GM19452 (cell line): Measurements from ENCODE around the gene HCFC1R1.

ENCODE experiments used
- ATAC-seq: cut with Tn5 transposase; IDR thresholded peaks from one replicate; pipeline ENCODE4 v1.9.1; 2021; ENCODE audit not compliant: unreplicated experiment

The HCFC1R1 gene

DNA sequence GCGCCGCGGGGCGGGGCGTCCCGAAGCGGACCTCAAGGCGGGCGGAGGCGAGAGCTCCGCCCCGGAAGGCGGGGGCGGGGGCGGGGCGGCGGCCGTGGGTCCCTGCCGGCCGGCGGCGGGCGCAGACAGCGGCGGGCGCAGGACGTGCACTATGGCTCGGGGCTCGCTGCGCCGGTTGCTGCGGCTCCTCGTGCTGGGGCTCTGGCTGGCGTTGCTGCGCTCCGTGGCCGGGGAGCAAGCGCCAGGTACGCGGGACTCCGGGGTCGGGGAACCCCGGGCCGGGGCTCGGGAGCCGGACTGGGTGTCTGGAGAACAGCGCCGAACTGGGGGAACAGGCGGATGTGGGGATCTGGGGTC is 3.5 kb downstream of the HCFC1R1 start, which contains the start of gene TNFRSF12A:
TSS of gene TNFRSF12A (plus strand) at position 122 of the 357 bp plus-strand sequence. CDS start at position 152, 30 bp downstream.
- ATAC-seq: no peak

DNA sequence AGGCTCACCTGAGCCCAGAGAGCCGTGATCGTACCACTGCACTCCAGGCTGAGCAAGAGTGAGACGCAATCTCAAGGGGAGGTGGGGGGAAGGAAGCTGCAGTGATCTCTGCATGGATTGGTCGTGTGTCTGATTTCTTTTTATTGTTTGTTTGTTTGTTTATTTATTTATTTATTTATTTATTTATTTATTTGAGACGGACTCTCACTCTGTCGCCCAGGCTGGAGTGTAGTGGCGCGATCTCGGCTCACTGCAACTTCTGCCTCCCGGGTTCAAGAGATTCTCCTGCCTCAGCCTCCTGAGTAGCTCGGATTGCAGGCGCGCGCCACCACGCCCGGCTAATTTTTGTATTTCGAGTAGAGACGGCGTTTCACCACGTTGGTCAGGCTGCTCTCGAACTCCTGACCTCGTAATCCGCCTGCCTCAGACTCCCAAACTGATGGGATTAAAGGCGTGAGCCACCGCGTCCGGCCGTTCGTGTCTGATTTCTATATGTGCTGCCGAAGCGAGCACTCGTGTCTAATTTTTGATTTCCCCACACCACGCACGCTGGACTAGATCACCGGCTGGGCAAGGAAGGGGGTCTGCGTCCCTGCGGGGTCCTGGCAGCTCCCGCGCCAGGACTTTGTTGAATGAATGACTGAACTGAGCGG is 4.0 kb downstream of the HCFC1R1 start:
- ATAC-seq: no peak

DNA sequence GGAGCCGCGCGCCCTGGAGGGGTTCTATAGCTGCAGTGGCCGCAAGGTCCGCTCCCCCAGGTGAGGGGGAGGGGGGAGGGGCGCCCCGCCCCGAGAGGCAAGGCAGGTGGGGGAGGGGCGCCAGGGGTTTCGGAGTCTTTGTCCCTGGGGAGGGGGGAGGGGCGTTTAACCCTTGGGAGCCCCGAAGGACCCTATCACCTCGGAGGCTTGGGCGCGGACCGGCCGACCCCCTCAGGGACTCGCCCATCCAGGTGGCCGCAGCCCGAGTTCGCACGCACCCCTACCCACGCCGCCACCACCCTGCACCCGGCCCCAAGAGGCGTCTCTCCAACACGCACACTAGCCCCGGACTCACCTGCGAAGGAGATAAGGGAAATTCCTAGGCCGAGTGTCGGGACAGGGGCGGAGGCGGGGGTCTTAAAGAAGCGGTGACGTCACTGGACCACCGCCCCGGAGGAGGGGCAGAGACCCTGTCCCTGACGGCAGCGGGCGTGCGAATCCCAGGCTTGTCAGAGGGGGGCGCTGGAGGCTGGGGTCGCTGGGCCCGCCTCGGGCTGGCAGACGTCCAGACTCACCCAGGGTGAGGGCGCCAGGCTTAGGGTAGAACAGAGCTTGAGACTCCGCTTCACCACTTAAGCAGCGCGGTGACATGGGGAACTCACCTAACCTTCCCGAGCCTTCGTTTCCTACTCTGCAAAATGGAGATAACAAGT is 5.8 kb downstream of the HCFC1R1 start, which contains the start of gene CLDN6:
TSS of gene CLDN6 (minus strand) at position 390 of the 713 bp plus-strand sequence. CDS start 2,162 bp downstream, outside the sequence.
- ATAC-seq: no peak

DNA sequence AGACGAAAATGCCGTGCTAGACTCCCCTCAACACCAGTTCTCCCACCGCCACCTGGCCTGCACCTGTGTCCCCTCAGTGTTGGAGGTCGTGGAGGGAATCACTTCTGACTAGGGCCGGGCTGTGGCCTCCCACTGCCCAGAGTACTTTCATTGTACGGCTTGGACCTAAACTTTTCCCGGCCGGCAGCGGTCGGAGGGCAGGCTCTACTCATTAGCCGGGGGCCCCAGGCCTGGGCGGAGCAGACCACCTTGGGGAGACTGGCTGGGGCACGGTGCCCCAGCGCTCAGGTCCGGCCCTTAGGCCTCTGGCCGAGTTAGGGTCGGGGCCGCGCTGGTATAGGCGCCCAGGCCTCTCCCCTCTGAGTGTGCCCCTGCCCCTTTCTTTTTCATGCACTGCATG is 6.4 kb downstream of the HCFC1R1 start:
- ATAC-seq: no peak

DNA sequence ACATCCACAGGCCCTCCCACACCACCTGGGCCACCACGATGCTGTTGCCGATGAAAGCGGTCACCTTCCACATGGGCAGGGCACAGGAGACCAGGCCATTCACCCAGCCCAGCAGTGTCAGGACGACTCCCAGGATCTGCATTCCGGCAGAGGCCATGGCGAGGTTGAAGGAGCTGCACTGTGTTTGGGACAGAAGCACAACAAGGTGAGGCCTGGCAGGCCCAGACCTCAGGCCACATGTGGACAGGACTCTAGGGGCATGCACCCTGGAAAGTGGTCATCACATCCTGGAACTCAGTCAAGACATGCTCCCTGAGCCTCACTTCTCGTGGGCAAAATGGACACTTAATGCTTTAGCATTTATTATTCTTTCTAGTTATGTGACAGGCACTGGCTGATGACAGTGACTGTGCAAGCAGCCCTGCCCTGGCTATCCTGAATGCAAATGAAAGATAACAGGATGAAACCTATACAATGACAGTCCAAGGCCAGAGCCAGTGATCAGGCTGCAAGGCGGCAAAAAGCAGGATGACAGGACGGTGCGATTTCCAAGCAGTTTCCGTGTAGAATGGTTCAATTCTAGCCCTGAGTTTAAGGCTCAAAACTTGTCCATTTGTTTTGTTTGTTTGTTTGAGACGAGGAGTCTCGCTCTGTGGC is 7.7 kb downstream of the HCFC1R1 start:
- no peak for ATAC-seq

DNA sequence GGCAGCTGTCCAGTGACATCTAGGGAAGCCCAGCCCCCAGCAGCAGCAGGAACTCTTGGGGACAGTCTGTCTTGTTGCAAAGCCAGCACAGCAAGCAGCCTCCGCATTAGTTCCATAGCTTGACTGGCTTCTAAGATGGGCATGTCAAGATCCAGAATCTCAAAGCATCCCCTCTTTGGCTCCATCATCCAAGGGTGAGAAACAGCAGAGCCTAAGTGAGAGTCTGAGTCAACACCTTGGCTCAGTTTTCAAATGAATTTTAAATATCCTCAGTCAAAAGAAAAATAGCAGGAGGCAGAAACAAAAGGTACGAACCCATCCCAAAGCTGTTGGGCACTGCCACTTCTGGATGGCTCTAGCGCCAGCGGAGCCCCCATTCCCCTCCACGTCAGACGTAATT is 8.8 kb downstream of the HCFC1R1 start:
- no peak for ATAC-seq

DNA sequence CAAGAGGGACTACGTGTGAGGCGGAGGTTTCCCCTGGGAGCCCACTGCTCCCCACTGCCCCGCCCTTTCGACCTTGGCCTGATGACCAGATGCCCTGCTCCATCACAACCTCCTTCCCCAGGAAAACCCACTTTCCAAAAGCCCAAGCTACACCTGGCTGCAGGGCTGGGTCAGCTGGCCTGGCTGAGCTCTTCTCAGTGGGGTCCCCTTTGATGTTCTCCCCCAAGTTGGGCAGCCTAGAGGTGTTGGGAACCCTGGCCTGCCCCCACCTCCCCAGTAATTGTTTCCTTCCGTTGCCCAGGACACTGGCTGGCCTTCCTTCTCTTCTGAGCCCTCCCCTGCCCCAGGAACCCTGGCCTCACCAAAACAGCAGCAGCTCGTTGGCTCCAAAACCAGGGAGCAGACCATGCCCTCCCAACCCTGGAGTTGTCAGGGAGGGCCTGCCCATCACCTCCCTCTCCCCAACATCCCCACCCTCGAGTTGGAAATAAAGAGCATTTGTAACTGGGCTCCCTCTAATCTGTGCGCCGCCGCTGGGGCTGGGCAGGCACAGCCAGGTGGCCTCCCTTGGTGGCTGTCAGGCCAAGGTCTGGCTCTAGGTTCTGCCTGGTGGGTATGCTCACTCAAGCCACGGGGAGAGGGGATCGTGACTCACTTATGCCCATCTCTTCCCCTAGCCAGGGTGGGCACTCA is 9.6 kb downstream of the HCFC1R1 start:
- ATAC-seq: no peak

DNA sequence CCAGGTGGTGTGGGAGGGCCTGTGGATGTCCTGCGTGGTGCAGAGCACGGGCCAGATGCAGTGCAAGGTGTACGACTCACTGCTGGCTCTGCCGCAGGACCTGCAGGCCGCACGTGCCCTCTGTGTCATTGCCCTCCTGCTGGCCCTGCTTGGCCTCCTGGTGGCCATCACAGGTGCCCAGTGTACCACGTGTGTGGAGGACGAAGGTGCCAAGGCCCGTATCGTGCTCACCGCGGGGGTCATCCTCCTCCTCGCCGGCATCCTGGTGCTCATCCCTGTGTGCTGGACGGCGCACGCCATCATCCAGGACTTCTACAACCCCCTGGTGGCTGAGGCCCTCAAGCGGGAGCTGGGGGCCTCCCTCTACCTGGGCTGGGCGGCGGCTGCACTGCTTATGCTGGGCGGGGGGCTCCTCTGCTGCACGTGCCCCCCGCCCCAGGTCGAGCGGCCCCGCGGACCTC is 10.2 kb downstream of the HCFC1R1 start:
- no peak for ATAC-seq

DNA sequence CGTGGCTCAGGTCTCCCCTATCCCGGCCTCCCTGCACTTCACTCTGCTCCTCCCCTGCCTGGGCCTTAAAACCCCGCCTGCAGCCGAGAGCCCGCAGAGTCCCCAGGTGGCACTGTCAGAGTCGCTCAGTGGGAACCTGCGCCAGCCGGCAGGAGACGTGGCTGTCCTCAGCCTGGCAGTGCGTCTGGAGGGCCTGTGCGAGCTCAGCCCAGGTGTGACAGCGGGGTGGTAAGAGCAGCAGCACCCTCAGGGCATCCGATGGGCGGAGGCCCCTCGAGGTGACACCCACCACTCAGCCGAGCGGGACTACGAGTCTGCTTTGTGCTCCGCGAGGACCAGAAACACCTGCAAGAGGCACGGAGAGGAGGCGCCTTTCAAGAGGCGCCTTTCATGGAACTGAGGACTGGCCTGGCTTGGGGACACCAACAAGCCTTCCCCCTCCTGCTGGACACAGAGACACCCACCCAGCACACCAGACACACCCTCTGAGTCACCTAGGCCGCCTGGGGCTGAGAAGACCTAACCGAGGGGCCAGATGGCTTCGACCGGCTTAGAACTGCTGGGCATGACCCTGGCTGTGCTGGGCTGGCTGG is 10.8 kb downstream of the HCFC1R1 start, which contains the start of gene CLDN9:
TSS of gene CLDN9 (plus strand) at position 96 of the 593 bp plus-strand sequence. CDS start at position 536, 440 bp downstream.
- ATAC-seq: no peak

DNA sequence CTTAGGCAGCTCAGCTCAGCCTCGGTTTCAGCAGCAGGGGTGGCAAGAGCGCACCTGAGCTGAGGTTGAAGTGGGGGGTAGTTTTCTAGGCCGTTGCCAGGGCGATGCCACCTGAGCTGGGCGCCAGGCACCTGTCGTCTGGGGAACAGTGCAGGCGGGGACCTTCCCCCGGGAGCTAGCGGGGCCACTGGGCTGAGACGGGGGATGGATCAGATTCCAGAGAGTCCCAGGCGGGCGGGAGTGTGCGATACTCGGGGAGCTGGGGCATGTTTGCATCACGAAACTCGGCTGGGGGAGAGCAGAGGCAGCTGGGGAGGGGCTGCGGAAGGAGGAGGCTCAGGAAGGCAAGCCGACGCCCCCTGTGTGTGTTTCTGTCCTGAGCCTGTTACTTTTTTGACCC is 11.5 kb downstream of the HCFC1R1 start:
- ATAC-seq: no peak

DNA sequence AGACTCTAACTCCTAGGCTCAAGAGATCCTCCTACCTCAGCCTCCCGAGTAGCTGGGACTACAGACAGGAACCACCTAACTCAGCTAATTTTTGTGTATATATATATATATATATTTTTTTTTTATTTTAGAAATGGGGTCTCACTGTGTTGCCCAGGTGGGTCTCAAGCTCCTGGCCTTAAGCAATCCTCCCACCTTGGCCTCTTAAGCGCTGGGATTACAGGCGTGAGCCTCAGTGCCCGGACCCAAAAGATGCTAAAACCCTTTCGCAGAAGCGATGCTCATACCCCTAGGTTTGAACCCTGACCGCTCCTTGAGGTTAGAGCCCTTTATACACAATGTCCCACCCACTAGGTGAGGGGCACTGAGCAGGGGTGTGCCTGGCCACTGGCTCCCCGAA is 13.2 kb downstream of the HCFC1R1 start:
- ATAC-seq: no peak

DNA sequence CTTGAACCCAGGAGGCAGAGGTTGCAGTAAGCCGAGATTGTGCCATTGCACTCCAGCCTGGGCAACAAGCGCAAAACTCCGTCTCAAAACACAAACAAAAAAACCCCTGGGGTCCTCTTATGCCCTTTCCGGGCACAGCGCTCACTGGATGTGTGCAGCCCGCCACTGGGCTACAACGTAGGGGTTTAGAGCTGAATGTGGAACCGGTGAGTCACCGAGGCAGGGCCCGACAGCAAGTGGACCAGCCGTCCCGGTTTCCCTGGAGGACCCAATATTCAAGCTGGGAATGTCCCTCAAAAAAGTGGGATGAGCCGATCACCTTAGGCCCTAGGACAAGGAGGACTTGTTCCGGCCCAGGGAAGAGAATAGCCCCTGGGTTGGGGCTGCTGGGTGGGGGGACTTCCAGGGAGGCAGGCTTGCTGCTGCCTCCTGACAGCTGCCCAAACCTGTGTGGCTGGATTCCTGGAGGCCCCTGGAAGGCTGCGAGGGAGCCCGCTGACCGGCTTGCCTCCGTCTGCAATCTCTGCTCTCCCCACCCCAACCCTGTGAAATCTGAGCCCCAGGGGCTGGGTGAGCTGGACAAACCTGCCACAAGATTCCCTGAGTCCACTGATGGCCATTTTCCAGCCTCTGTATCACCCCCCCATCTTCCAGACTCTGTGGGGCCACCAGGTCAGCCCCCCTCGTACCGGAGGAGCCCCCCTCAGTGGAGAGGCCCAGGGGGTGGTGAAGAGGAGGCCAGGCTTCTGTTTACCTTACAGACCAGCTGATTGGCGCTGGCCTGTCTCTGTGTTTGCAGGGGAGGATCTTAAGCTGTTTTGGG is 14.0 kb downstream of the HCFC1R1 start:
- ATAC-seq: no peak

DNA sequence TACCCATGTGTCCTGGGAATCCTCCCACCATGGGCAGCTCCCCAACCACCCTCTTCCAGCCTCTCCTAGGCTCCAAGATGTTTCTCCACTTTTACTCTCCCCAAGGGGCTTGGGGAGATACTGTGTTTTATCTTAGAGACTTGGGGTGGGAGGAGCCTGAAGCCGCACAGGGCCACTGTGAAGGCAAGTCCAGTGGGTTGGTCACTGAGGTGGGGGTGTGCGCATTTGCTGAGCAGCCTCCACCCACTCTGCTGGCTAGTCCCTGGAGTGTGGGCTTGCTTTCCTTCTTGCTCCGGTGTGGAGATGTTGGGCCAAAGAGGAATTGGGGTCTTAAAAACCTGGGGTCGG is 15.1 kb downstream of the HCFC1R1 start:
- no peak for ATAC-seq

DNA sequence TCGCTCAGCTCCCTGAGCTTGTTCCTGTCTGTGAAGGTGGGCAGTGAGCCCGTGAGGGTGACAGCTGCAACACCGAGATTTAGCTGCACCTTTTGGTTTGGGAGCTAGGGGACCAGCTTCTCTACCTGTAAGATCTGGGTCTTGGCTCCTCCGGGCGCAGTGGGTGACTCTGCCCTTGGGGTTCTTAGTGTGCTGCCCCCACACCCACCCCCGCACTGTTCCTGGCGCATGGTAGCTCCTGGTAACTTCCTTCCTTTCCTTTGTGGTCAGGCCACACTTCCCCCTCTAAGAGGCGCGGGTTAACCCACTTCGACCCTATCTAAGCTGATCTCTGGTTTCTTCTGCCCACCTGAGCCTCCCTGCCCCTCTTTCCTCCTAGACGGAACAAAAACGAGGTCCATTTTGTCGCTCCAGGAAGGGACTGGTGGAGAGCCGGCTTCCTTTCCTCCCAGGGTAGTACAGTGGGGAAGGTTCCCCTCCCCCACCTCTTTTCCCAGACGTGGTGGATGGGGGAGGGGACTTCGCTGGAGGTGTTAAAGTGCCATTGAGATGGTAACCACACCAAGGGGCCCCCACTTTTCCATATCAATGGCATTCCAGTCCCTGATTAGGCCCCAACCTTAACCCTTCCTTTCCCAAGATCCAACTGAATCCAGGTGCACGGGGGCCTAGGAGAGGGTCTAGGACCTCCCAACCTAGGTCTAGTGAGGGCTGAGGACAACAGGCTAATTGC is 15.6 kb downstream of the HCFC1R1 start:
- ATAC-seq: no peak

DNA sequence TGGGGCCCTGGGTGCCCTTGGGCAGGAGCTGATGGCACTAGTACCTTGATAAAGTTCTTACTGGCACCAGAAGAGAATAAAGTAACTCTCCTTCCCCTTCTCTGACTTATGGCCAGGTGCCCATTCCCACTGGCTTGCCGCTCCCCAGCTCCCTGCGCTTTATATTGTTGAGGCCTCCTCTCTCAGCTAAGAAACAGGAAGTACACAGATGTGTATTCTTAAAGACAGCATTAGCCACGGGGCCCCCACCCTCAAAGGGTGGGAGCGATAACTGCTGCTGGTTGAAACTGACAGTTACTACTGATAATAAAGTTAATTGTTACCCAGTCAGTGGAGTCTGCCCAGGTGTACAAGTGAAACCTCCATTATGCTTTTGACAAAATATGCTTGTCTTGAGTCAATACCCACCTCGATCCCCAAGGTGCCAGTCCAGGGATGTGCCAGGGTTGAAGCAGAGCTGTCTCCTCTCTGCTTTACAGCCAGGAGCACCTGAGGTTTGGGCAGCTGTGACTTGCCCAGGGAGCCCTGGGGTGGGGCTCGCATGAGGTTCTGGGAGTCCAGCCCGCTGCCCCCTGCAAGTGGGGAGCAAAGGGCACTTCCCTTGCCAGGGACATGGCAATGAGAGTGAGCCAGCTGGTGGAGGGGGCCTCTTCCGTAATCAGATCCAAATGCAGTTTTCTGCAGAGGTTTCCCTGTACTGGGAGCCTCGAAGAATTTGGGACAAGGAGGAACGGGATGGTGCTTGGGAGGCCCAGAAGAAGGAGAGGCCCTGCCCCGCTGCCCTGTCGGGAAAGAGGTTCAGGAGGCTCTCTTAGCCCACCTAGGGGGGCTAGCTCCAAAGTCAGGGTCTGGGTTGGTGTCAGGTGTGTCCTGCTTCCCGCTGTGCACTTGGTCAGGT is 16.4 kb downstream of the HCFC1R1 start:
- no peak for ATAC-seq

DNA sequence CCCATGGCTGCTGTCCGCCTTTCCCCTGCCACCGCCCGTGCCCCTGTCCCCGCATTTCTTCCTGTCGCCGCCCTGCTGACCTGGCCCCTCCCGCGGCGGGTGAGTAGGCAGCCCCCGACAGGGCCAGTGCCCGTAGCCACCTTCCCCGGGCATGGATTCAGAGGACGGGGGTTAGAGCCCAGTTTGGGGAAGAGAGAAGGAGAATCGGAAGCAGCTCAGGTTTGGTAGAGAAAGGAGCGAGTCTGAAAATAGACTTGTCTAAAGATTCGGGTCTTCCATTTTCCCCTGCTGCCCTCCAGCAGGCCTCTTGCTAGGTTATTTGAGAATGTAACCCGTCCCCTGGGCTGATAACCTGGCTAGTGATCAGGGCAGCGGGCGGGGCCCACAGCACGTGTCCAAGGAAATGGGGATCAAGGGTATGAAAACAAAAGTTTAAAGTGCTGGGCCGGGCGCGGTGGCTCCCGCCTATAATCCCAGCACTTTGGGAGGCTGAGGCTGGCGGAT is 18.9 kb downstream of the HCFC1R1 start:
- no peak for ATAC-seq

DNA sequence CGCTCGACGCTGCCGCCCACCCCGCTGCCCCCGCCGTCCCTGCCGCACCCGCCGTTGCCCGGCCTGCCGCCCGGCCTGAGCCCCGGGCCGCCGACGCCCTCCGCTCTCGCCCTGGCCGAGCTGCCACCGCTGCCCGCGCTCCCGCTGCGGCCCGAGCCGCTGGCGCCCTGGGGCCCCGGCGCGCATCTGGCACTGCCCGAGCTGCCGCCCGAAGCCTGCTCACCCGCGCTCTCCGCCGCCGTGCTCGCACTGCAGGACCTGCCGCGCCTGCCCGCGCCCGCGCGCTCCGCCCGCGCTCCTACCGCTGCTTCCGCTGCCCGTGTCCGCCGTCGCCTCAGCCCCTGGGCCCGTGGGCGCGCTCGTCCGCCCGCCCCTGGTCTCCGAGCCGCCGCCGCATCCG is 19.4 kb downstream of the HCFC1R1 start:
- no peak for ATAC-seq

DNA sequence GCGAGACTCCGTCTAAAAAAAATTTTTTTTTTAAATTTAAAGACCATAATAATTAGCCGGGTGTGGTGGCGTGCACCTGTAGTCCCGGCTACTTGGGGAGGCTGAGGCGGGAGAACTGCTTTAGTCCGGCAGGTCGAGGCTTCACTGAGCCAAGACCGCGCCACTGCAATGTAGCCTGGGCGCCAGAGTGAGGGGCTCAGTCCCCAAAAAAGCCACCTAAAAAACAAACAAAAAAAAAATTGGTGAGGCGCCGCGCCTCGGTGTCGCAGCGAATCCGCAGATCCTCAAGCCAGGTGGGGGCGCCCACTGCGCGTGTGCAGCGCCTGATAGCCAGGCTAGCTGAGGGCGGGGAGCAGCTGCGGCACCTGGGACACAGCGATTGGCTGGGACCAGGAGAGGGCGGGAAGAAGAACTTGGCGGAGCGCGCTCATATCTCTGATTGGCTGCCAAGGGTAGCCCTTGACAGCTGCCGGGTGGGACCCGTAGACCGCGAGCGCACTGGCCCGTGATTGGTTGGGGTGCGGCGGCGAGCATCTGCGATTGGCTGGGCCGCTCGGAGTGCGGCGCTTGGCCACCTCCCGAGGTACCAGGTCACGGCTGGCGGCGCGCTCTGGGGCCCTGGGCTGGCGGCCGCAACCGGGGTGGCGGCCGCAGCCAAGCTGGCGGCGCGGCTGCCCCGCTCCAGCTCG is 20.0 kb downstream of the HCFC1R1 start:
- peak; percentile 96 for ATAC-seq
